SH-SY5Y (cell line): ENCODE data around the gene IGF1R.

Experiments used
- GATA2 ChIP-seq: IDR thresholded peaks from 2 replicates; pipeline ENCODE4 v1.6.1; 2011; ENCODE audit warnings: mild to moderate bottlenecking, low read depth, low read length
- GATA3 ChIP-seq: IDR thresholded peaks from 2 replicates; pipeline ENCODE4 v1.6.1; 2011; ENCODE audit warnings: low read depth, mild to moderate bottlenecking, low read length, moderate library complexity

- TF ChIP-seq GATA3 (no peak), GATA2 (no peak)
These were observed 329.8 kb downstream of the IGF1R start for GRCh38 chr15:98978153-98978552.
